ENCODE measurements around the gene CARD6.
"Not testable (repeated sequence)": the region's sequence is repeated elsewhere in the genome, so short reads cannot be mapped to it uniquely, and the experiment has no call there.

Gene CARD6

DNA sequence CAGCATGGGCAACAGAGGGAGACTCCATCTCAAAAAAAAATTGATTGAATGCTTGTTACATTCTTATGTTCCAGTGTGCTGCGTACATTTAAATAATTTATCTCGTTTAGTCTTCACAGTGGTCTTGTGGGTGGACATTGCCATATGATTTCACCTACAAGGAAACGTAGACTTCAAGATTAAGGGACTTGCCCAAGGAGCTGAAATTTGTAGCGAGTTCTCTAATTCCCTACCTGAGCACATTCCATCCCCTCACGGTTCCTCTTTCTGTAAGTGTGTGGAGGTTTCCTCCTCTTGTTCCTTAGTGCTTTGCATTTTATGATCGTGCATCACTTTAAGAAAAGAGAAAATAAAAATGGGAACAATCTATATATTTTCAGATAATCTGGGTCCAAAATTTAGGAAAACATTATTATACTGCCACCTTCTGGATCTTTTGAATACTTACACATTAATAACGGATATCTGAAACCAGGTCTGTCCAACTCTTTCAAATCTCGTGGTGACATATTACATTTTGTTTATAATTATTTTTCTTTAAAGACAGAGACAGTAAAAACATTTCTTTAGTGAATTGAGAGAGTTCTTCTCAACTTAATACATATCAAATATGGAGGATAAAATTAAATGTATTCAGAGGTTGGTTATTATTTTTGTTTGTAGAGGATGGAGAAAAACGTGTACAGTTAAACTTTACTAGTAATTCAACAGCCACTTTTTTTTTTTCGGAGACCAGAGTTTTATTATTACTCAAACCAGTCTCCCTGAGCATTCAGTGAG lies 38.2 kb downstream of the CARD6 start:
- DNase-seq (ENCODE audit: low read depth), result no peak
- TF ChIP-seq, protein P1, sequence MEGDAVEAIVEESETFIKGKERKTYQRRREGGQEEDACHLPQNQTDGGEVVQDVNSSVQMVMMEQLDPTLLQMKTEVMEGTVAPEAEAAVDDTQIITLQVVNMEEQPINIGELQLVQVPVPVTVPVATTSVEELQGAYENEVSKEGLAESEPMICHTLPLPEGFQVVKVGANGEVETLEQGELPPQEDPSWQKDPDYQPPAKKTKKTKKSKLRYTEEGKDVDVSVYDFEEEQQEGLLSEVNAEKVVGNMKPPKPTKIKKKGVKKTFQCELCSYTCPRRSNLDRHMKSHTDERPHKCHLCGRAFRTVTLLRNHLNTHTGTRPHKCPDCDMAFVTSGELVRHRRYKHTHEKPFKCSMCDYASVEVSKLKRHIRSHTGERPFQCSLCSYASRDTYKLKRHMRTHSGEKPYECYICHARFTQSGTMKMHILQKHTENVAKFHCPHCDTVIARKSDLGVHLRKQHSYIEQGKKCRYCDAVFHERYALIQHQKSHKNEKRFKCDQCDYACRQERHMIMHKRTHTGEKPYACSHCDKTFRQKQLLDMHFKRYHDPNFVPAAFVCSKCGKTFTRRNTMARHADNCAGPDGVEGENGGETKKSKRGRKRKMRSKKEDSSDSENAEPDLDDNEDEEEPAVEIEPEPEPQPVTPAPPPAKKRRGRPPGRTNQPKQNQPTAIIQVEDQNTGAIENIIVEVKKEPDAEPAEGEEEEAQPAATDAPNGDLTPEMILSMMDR (IDR thresholded peaks at IDR 0.05; ENCODE audit: control insufficient read depth, extremely low read depth, insufficient read depth), result peak; percentile 38

DNA sequence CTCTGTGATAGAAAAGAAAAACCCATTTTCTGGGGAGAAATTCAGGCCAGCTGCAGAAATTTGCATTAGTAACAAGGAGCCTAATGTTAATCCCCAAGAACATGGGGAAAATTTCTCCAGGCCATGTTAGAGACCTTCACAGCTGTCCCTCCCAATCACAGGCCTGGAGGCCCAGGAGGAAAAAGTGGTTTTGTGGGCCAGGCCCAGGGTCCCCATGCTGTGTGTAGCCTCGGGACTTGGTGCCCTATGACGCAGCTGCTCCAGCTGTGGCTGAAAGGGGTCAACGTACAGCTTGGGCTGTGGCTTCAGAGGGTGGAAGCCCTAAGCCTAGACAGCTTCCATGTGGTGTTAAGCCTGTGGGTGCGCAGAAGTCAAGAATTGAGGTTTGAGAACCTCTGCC lies 41.1 kb downstream of the CARD6 start:
- no peak overlapping the region for H3K4me3 ChIP-seq (ENCODE audit: low read depth, low read length)
- TF ChIP-seq, protein P1 (IDR thresholded peaks at IDR 0.05; ENCODE audit: control insufficient read depth, extremely low read depth, insufficient read depth), result no peak
- DNase-seq (ENCODE audit: low read depth), result no peak

More for the DNA sequence above, 38.2 kb downstream of the CARD6 start:
- H3K4me3 ChIP-seq (ENCODE audit: low read depth, low read length), result no peak overlapping the region

DNA sequence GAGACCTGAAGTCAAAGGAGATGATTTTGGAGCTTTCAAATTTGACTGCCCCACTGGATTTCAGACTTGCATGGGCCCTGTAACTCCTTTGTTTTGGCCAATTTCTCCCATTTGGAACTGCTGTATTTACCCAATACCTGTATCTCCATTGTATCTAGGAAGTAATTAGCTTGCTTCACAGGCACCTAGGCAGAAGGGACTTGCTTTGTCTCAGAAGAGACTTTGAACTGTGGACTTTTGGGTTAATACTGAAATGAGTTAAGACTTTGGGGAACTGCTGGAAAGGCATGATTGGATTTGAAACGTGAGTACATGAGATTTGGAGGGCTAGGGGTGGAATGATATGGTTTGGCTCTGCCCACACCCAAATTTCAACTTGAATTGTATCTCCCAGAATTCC lies 41.9 kb downstream of the CARD6 start:
- DNase-seq (ENCODE audit: low read depth); H3K4me3 ChIP-seq (ENCODE audit: low read depth, low read length): not testable (repeated sequence)

DNA sequence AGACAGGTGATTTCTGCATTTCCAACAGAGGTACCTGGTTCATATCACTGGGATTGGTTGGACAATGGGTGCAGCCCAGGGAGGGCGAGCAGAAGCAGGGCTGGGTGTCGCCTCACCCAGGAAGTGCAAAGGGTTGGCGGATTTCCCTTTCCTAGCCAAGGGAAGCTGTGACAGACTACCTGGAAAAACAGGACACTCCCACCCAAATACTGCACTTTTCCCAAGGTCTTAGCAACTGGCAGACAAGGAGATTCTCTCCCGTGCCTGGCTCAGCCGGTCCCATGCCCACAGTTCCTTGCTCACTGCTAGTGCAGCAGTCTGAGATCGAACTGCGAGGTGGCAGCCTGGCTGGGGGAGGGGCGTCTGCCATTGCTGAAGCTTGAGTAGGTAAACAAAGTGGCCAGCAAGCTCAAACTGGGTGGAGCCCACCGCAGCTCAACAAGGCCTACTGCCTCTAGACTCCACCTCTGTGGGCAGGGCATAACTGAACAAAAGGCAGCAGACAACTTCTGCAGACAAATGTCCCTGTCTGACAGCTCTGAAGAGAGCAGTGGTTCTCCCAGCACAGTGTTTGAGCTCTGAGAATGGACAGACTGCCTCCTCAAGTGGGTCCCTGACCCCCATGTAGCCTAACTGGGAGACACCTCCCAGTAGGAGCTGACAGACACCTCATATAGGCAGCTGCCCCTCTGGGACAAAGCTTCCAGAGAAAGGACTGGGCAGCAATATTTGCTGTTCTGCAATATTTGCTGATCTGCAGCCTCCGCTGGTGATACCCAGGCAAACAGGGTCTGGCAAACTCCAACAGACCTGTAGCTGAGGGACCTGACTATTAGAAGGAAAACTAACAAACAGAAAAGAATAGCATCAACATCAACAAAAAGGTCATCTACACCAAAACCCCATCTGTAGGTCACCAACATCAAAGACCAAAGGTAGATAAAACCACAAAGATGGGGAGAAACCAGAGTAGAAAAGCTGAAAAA lies 54.6 kb downstream of the CARD6 start:
- H3K4me3 ChIP-seq (ENCODE audit: low read depth, low read length), result peak overlapping the region; percentile 1
- peak; percentile 62 for DNase-seq (ENCODE audit: low read depth)

DNA sequence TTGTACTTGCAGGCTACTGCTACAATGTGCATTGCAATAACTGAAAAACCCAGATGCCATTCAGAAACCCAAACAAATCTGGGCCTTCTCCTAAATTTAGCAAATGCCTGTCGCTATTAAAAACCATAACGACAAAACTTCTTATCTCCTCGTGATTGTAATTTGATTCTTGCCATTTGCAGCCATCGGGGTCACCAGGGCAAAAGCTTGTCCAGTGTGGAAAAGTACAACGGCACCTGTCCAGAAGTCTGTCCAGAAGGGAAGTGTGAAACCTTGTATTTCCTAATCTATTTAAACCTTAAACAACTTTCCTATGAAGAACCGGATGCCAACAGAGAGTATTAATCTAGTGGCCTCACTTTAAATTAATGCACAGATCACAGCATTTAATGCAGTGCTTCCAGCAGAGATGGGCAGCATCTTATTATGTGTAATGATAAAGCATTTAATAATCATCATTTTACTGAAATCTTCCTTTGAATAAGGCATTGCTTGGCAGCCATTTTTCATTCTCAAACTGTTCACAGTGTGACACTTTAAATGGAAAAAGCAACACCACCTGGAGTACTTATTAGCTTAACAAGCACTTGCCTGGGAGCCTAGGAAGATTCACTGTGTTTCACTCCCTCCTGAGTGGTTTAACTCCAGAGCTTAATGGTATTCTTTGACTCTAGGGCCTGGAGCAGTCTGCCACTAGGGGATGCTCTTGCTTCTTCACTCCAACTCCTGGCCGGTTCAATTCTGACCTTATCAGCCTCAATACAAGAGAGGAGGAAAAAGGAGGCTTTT lies 63.2 kb downstream of the CARD6 start:
- no peak overlapping the region for H3K4me3 ChIP-seq (ENCODE audit: low read depth, low read length)
- TF ChIP-seq, protein P1 (IDR thresholded peaks at IDR 0.05; ENCODE audit: control insufficient read depth, extremely low read depth, insufficient read depth), result peak; percentile 99
- peak; percentile 37 for DNase-seq (ENCODE audit: low read depth)

DNA sequence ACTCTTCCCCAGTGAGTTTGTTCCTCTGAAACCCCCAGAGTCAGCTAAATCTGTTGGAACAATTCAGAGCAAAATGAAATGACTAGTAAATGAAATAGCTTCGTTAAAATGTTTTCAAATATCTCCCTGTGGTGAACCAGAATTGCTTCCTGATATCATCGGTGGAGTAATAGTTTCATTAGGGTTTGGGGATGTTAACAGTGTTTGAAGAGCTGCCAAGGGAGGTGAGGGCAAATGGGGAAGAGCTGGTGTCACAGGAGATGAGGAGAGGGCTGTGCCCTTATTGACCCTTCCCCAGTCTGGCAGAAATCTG lies 63.8 kb downstream of the CARD6 start:
- no peak overlapping the region for H3K4me3 ChIP-seq (ENCODE audit: low read depth, low read length)
- no peak for DNase-seq (ENCODE audit: low read depth)
- TF ChIP-seq, protein P1 (IDR thresholded peaks at IDR 0.05; ENCODE audit: control insufficient read depth, extremely low read depth, insufficient read depth), result no peak

DNA sequence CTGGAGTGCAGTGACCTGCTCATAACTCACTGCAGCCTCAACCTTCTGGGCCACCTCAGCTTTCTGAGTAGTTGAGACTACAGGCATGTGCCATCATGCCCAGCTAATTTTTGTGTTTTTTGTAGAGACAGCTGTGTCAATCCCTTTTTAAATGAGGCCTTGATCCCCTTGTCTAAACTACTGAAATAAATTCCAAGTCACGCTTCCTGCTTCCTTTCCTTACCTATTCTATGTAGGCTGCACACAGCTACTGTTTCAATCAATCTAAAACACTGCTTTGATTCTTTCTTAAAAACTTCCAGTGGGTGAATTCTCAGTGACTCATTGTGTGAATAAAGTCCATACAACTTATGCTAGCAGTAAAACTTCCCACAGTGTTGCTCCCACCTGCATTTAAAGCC lies 65.2 kb downstream of the CARD6 start:
- H3K4me3 ChIP-seq (ENCODE audit: low read depth, low read length), result no peak overlapping the region

More for the DNA sequence above, 65.2 kb downstream of the CARD6 start:
- TF ChIP-seq, protein P1 (IDR thresholded peaks at IDR 0.05; ENCODE audit: control insufficient read depth, extremely low read depth, insufficient read depth), result no peak
- no peak for DNase-seq (ENCODE audit: low read depth)

Measured in LNCaP clone FGC (cell line).